Neural cell (in vitro differentiated cells): ENCODE measurements around the gene TPSD1. TPM values are rescaled to one million over a fixed set of nuclear protein-coding genes. Genes with fewer than 3 reads are reported as not detected.

Source experiments
- H2AFZ ChIP-seq: fragments of 200-600, 300-800 bp; sonication (generic), shearing (Covaris generic); 2 replicates; pipeline ENCODE4 v1.6.0; 2014; ENCODE audit warnings: low read depth, mild to moderate bottlenecking, antibody characterized with exemption, low read length, moderate library complexity
- H3F3A ChIP-seq: fragments of 200-600 bp; shearing (Covaris generic); 2 replicates; pipeline ENCODE4 v1.6.1; 2016; ENCODE audit warnings: mild to moderate bottlenecking, moderate library complexity, mixed read lengths, antibody characterized with exemption, low read length; ENCODE audit not compliant: insufficient read depth, poor library complexity, severe bottlenecking
- H3K27ac ChIP-seq: fragments of 200-600, 300-800 bp; sonication (generic), shearing (Covaris generic); 2 replicates; pipeline ENCODE4 v1.5.1; 2014; ENCODE audit warnings: mild to moderate bottlenecking, low read length, moderate library complexity
- H3K27me3 ChIP-seq: fragments of 300-800, 200-600 bp; sonication (generic), shearing (Covaris generic); 2 replicates; pipeline ENCODE4 v1.6.0; 2014; ENCODE audit warnings: mild to moderate bottlenecking, low read depth, low read length, moderate library complexity; ENCODE audit not compliant: insufficient read depth
- H3K36me3 ChIP-seq: fragments of 300-800, 200-600 bp; sonication (generic), shearing (Covaris generic); 2 replicates; pipeline ENCODE4 v1.5.1; 2014; ENCODE audit warnings: mild to moderate bottlenecking, antibody characterized with exemption, low read length, moderate library complexity; ENCODE audit not compliant: insufficient read depth
- H3K4me2 ChIP-seq: fragments of 300-800, 200-600 bp; sonication (generic), shearing (Covaris generic); 2 replicates; pipeline ENCODE4 v1.6.0; 2014; ENCODE audit warnings: mild to moderate bottlenecking, low read length
- H3K4me3 ChIP-seq: fragments of 300-800, 200-600 bp; sonication (generic), shearing (Covaris generic); 2 replicates; pipeline ENCODE4 v1.5.1; 2014; ENCODE audit warnings: mild to moderate bottlenecking, low read length, moderate library complexity
- H3K79me2 ChIP-seq: fragments of 200-600 bp; shearing (Covaris generic); replicated peaks from 2 replicates; pipeline ENCODE4 v1.6.0; 2014; ENCODE audit warnings: mild to moderate bottlenecking, low read length, moderate library complexity; ENCODE audit not compliant: insufficient read depth
- H3K9ac ChIP-seq: fragments of 300-800, 200-600 bp; sonication (generic), shearing (Covaris generic); 2 replicates; pipeline ENCODE4 v1.6.1; 2016; ENCODE audit warnings: mild to moderate bottlenecking, low read length, mixed read lengths
- H3K9me2 ChIP-seq: fragments of 200-600 bp; shearing (Covaris generic); 2 replicates; pipeline ENCODE4 v1.6.1; 2016; ENCODE audit warnings: mild to moderate bottlenecking, low read length, mixed read lengths; ENCODE audit not compliant: insufficient read depth
- H3K9me3 ChIP-seq: fragments of 200-600, 300-800 bp; sonication (generic), shearing (Covaris generic); 2 replicates; pipeline ENCODE4 v1.6.1; 2016; ENCODE audit warnings: mild to moderate bottlenecking, mixed run types, low read length, moderate library complexity, mixed read lengths
- H4K20me1 ChIP-seq: fragments of 200-600 bp; shearing (Covaris generic); 2 replicates; pipeline ENCODE4 v1.6.1; 2016; ENCODE audit warnings: mild to moderate bottlenecking, mixed run types; ENCODE audit not compliant: insufficient read depth
- EP300 ChIP-seq: fragments of 450-650 bp; conservative IDR thresholded peaks from 2 replicates; pipeline ENCODE4 v1.6.1; 2014; ENCODE audit warnings: antibody characterized with exemption, mild to moderate bottlenecking, moderate library complexity; ENCODE audit not compliant: poor library complexity, severe bottlenecking
- EZH2 ChIP-seq: fragments of 200-600, 300-800 bp; shearing (Covaris generic), sonication (generic); IDR thresholded peaks from 2 replicates; pipeline ENCODE4 v1.6.1; 2014; ENCODE audit warnings: antibody characterized with exemption, low read length, borderline replicate concordance, mild to moderate bottlenecking; ENCODE audit not compliant: insufficient read depth, poor library complexity, severe bottlenecking
- MXI1 ChIP-seq: fragments of 450-650 bp; conservative IDR thresholded peaks from 2 replicates; pipeline ENCODE4 v1.6.1; 2014; ENCODE audit warnings: antibody characterized with exemption, mild to moderate bottlenecking; ENCODE audit not compliant: poor library complexity, severe bottlenecking
- POLR2AphosphoS5 ChIP-seq: IDR thresholded peaks from 2 replicates; pipeline ENCODE4 v1.6.1; 2012
- RAD21 ChIP-seq: fragments of 450-650 bp; conservative IDR thresholded peaks from 2 replicates; pipeline ENCODE4 v1.6.1; 2014; ENCODE audit warnings: antibody characterized with exemption, mild to moderate bottlenecking, moderate library complexity
- SMC3 ChIP-seq: fragments of 450-650 bp; conservative IDR thresholded peaks from 2 replicates; pipeline ENCODE4 v1.6.1; 2014; ENCODE audit warnings: antibody characterized with exemption, mild to moderate bottlenecking, moderate library complexity; ENCODE audit not compliant: poor library complexity
- TAF1 ChIP-seq: IDR thresholded peaks from 2 replicates; pipeline ENCODE4 v1.6.1; 2012; ENCODE audit warnings: low read depth
- polyA plus RNA-seq: library from polyadenylated mRNA; depleted of rRNA; stranded (reverse); fragments of >200 nt; gene quantifications from 2 replicates; pipeline ENCODE4 v1.2.3, GENCODE V29; 2014
- TF ChIP-seq, protein P1 (sequence below): fragments of 450-650 bp; IDR thresholded peaks from 2 replicates; pipeline ENCODE4 v1.5.1; 2014; ENCODE audit warnings: antibody characterized with exemption, mild to moderate bottlenecking, moderate library complexity; ENCODE audit not compliant: poor library complexity, severe bottlenecking
- TF ChIP-seq, protein P2 (sequence below): IDR thresholded peaks from 2 replicates; pipeline ENCODE4 v1.6.1; 2012; ENCODE audit warnings: borderline replicate concordance

TPSD1 gene
- polyA plus RNA-seq, 1 donor from 2014 or later = not detected

DNA sequence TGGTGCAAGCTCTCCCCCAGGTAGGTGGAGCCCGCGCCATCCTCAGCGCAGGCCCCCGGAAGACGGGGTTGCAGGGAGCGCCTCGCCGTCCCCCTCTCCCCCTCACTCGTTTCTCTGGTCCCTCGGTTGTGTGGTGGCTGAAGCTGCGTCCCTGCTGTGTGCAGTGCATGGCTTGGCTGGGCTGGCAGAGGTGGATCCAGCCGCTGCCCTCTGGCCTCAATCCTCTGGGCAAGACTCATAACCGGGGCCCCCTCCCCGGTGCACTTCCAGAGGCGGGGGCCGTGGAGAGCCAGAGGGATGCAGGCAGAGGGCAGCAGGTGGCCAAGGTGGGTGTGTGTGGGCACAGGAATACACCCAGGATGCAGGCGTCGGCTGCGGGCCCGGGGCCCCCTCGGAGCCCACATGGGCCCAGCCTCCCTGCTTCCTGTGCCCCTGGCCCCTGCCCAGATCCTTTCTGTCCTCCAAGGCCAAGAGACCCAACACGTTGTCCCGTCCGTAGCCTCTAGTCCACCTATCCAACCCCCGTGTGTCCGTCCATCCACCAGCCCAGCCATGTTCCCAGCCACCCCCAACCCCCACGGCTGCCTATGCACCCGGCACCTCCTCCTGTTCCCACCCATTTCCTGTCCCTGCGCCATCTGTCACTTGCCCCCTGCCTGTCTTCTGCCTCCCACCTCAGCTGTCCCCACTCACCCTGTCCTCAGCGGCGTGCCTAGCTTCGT is 40.1 kb upstream of the TPSD1 start:
- no peak for TF ChIP-seq POLR2AphosphoS5
- no peak for TF ChIP-seq EZH2
- H3K4me2 ChIP-seq = no peak overlapping the region
- no peak overlapping the region for H2AFZ ChIP-seq
- H3K9me2 ChIP-seq = no peaks in the 10 kb centered on the region
- H3K9ac ChIP-seq = no peak overlapping the region
- no peaks in the 10 kb centered on the region for H3F3A ChIP-seq
- no peaks in the 10 kb centered on the region for H3K27me3 ChIP-seq
- H4K20me1 ChIP-seq = no peaks in the 10 kb centered on the region
- no peaks in the 10 kb centered on the region for H3K36me3 ChIP-seq
- H3K79me2 ChIP-seq = no peaks in the 10 kb centered on the region
- no peak overlapping the region for H3K27ac ChIP-seq
- no peak overlapping the region for H3K4me3 ChIP-seq
- no peaks in the 10 kb centered on the region for H3K9me3 ChIP-seq

- H3K9me2 ChIP-seq = no peaks in the 10 kb centered on the region
Observed at GRCh38 chr16:1216296-1216619, 39.6 kb upstream of the TPSD1 start.

DNA sequence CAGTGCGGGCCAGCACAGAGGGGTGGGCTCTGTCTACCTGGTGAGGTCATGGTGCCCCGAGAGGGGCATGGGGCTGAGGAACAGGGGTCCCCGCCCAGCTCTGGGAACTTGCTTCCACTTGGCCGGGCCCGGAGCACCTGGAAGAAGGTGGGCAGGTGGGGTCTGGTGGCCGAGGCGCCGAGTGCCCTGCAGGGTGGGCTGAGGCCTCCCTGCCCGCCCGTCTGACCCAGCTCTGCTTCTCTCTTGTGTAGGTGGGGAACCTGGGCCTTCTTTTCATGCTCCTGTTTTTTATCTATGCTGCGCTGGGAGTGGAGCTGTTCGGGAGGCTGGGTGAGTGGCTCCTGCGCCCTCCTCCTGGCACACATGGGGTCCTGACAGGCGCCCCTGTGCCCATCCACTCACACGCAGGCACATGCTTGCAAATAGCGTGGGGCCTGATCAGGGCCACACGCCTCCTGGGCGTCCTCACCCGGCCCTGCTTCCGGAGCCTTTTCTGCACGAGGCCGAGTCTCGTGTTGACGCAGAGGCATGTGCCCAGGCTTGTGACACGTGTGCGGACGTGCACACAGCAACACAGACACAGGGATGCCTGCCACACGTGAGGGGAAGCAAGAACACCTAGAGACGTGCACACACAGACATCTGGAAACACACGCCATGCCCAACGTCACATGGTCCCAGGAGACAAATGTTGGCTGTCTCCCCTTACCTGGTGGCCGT is 39.0 kb upstream of the TPSD1 start:
- Histone ChIP-seq H3K36me3 (no peaks in the 10 kb centered on the region), H3K79me2 (no peaks in the 10 kb centered on the region), H4K20me1 (no peaks in the 10 kb centered on the region), H3K4me2 (no peak overlapping the region), H3K27me3 (no peaks in the 10 kb centered on the region), H2AFZ (no peak overlapping the region), H3F3A (no peaks in the 10 kb centered on the region), H3K27ac (no peak overlapping the region), H3K9ac (no peak overlapping the region), H3K9me2 (no peaks in the 10 kb centered on the region), H3K4me3 (no peak overlapping the region), H3K9me3 (no peaks in the 10 kb centered on the region)
- no peak for TF ChIP-seq EZH2
- no peak for TF ChIP-seq TAF1
- TF ChIP-seq EP300 = no peak
- no peak for TF ChIP-seq MXI1
- TF ChIP-seq, protein P1, sequence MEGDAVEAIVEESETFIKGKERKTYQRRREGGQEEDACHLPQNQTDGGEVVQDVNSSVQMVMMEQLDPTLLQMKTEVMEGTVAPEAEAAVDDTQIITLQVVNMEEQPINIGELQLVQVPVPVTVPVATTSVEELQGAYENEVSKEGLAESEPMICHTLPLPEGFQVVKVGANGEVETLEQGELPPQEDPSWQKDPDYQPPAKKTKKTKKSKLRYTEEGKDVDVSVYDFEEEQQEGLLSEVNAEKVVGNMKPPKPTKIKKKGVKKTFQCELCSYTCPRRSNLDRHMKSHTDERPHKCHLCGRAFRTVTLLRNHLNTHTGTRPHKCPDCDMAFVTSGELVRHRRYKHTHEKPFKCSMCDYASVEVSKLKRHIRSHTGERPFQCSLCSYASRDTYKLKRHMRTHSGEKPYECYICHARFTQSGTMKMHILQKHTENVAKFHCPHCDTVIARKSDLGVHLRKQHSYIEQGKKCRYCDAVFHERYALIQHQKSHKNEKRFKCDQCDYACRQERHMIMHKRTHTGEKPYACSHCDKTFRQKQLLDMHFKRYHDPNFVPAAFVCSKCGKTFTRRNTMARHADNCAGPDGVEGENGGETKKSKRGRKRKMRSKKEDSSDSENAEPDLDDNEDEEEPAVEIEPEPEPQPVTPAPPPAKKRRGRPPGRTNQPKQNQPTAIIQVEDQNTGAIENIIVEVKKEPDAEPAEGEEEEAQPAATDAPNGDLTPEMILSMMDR = no peak
- TF ChIP-seq, protein P2, sequence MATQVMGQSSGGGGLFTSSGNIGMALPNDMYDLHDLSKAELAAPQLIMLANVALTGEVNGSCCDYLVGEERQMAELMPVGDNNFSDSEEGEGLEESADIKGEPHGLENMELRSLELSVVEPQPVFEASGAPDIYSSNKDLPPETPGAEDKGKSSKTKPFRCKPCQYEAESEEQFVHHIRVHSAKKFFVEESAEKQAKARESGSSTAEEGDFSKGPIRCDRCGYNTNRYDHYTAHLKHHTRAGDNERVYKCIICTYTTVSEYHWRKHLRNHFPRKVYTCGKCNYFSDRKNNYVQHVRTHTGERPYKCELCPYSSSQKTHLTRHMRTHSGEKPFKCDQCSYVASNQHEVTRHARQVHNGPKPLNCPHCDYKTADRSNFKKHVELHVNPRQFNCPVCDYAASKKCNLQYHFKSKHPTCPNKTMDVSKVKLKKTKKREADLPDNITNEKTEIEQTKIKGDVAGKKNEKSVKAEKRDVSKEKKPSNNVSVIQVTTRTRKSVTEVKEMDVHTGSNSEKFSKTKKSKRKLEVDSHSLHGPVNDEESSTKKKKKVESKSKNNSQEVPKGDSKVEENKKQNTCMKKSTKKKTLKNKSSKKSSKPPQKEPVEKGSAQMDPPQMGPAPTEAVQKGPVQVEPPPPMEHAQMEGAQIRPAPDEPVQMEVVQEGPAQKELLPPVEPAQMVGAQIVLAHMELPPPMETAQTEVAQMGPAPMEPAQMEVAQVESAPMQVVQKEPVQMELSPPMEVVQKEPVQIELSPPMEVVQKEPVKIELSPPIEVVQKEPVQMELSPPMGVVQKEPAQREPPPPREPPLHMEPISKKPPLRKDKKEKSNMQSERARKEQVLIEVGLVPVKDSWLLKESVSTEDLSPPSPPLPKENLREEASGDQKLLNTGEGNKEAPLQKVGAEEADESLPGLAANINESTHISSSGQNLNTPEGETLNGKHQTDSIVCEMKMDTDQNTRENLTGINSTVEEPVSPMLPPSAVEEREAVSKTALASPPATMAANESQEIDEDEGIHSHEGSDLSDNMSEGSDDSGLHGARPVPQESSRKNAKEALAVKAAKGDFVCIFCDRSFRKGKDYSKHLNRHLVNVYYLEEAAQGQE = no peak
- TF ChIP-seq SMC3 = no peak
- no peak for TF ChIP-seq RAD21
- no peak for TF ChIP-seq POLR2AphosphoS5

More at GRCh38 chr16:1216296-1216619, 39.6 kb upstream of the TPSD1 start:
- H3K36me3 ChIP-seq = no peaks in the 10 kb centered on the region
- H3K27me3 ChIP-seq = no peaks in the 10 kb centered on the region
- H3F3A ChIP-seq = no peaks in the 10 kb centered on the region
- H3K9ac ChIP-seq = no peak overlapping the region
- H3K4me3 ChIP-seq = no peak overlapping the region
- no peak overlapping the region for H3K27ac ChIP-seq
- no peaks in the 10 kb centered on the region for H4K20me1 ChIP-seq
- no peak for TF ChIP-seq EZH2
- no peak for TF ChIP-seq MXI1
- H3K9me3 ChIP-seq = no peaks in the 10 kb centered on the region
- no peak overlapping the region for H2AFZ ChIP-seq
- no peaks in the 10 kb centered on the region for H3K79me2 ChIP-seq
- H3K4me2 ChIP-seq = no peak overlapping the region
